Right renal cortex interstitium (tissue), 3 donors: Measurements from ENCODE around the gene IGF1R. TPM values are rescaled to one million over a fixed set of nuclear protein-coding genes. Genes with fewer than 3 reads are reported as not detected.

Source experiments
- DNase-seq, 3 donors: peaks; one replicate each; pipeline ENCODE4 v3.0.0-alpha.2; 2013; ENCODE audit warnings: low read depth in 3 of 3, low spot score in 2 of 3
- polyA plus RNA-seq, 3 donors: library from polyadenylated mRNA; unstranded; fragments of 120-200 nt; gene quantifications; one replicate each; pipeline ENCODE4 v1.2.1, GENCODE V29; 2013; ENCODE audit not compliant: insufficient read length in 3 of 3

Gene IGF1R
- polyA plus RNA-seq, 3 donors, result 41.7 to 48.8 (median 44.0) TPM

DNA sequence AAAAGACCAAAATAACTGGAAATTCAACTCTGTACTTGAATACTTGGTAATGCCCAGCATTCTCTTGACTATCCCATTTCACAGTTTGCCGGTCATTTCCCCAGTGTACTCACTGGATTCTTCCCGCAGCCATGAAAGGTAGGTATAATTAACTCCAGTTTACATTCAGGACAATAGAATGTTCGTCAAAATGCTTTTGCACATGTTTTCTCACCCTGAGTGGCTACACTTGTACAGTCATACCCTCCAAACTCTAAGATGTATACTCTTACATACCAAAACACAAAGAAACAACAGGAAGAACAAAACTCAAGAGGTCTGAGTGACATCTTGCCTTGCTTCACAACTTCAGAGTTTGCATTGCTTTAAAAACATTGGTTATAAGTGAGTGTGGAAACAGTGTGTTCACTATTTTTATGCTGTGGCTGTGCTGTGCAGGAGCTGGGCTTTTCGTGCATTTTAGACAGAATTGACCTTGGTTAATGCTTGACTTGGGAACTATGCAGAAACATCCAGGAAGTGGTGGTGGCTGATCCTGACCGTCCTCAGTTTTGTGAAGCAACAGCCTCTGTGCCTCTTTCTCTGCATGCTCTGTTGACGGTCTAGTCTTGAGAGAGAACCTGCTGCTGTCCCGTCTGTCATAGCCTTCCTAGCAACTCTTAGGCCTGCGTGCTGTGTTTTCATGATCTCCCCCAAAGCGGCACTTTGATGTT is 90.5 kb downstream of the IGF1R start:
- no peak for DNase-seq

DNA sequence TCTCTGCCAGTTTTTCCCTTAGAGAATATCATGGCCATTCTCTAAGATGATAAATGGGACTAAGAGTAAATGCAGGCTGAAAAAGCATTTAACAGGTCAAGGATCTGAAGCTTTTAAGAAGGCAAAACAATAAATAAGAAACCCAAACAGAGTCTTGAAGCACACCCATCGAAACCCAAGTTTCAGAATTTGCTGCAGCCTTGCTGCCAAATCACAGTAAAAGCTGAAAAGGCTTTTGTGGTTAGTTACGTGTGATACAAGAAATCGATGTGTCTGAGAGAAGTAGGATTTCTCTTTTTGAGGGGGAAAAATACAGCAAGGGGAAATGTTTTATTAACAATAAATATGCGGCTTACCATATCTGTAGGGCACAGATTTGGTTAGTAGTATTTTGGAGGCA is 92.0 kb downstream of the IGF1R start:
- DNase-seq, result no peak

DNA sequence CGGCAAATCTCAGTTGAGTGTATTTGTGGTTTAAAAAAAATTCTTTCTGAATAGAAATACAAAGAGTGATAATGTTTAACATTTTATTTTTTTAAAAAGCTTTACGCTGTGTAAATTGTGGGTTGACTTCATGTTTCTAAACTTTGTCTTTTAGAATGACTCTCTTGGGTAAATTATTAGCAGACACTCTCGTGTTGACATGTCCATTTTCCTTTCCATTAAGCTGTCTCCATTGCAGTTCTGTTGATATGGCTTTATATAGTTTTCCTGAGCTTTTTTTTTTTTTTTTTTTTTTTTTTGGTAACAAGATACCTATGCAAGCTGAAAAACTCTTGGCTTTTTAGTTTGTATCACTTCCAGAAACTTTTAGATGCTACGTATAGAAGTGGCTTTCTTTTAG is 92.6 kb downstream of the IGF1R start:
- no peak for DNase-seq

DNA sequence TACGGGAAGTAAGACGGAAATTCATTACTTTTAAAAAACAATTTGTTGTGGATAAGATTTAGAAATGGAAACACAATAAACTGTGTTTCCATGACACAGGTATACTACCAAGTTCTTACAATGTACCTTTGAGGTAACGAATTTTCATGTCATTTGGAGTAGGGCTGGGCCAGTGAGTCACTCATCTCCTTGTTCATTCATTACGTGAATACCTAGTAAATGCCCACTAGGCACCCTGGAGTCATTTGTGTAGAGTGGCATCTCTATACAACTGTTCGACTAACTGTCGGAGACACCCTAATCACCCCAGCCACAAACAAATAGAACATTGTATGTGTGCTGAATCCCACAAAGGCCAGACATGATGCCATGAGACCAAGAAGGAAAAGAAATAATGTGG is 94.8 kb downstream of the IGF1R start:
- DNase-seq, result no peak

DNA sequence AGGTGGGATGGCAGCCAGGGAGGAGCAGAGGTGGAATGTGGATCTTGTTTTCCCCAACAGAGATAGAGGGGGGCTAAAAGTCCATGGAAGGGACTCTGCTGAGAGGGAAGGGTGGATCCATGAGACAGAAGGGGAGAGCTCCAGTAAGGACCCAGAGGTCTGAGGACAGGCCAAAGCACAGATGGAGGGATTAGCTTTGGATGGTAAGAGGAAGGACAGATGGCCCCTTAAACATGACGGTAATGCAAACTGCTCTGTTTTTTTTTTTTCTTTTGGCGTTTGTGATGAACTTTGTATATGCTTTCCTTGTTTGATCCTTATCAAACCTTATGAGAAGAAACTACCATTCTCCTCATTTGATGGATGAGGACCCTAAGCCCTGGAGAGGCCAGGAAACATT is 96.2 kb downstream of the IGF1R start:
- DNase-seq, result no peak

DNA sequence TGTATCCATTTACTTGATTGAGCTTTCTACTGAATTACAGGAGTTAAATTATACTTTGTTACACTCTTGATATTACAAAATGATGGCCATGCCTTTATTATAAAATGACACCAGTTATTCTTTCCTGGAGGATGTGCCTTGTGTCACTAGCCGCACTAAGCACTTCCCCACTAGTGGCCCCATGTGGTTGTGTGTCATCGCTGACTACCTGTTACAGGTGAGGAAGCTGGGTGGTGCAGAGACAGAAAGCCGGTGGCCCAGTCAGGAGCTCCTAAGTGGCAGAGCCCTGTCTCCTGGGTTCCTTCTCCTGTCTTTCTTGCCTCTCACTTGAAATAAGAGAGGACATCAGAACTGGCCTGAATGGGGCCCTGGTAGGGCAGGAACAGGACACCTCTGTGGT is 96.8 kb downstream of the IGF1R start:
- DNase-seq, result no peak

DNA sequence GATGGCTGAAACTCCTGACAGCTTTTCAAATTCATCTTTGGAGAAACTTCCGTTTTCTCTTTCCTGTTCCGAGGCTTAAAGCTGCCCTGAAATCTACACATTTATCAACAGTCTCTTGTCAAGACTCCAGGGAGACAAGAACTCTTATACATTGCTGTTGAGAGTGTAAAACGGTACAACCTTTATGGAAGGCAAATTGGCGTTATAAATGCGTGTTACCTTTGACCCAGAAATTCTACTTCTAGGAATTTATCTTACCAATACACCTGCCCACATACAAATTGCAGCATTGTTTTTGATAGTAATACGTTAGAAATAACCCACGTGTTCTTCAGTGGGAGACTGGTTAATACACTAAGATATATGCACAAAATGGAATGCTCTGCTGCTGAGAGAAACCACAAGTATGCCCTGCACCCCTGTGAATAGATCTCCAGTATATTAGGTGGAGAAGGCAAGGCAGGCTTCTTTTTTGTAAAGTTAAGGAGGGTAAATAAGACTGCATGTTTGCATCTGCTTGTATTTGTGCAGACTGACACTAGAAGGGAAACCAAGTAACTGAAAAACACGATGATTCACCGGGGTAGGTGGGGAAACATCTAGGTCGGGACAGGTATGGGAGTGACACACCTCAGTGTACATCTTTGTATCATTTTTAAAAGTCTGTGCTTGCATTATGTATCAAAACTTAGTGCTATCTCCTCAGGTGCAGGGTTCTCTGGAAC is 97.5 kb downstream of the IGF1R start:
- DNase-seq, result no peak

DNA sequence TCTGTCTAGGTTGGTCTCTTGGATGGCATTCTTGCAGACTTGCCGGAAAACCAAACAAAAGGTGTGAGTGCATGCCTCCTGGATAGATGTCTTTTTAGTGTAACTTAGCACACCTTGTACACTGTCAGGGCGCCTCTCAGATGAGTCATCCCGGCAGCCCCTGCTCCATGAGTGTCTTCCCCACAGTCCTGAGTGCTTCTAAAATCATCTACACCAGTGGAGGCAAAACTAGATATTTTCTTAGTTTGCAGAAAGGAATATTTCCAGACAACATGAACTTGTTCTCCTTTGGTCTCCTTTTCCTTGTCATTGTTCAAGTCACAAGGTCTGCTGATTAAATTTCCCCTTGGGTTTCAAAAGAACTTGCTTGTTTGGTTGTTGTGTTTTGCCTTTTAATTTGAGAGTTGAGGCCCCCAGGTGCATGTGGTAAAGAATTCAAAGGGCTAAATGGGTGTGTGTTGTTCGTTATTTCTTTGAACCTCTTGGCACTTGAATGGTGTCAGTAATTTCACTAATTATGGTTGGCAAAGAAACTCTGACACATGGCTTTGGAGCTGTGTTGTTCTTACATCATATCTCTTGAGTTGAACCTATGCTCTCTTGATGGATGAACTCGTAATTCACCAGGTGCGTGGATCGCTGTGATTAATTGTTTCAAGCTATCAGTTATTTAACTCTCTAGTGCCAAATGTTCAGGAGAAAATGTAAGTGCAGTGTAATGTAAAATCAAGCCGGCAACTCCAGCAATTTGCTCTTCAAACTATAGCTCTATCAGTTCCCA is 98.2 kb downstream of the IGF1R start:
- no peak for DNase-seq

DNA sequence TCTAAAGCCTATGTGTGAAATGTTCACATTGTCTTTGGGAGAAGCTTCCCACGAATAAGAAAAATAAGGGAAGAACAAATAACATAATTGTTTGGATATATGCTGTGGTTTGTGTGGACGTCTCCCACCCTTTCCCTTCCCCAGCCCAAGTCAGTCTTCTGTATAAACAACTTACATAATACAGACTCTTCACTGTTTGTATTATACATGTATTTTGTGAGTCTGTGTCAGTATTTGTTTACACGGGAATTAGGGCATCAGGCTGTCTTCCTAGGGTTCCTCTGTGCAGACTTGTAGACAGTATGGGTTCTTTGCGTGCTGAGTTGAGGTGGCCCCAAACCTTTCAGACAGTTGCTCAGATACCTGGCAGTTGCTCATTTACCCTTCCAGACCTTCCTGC is 103.4 kb downstream of the IGF1R start:
- DNase-seq, result no peak

DNA sequence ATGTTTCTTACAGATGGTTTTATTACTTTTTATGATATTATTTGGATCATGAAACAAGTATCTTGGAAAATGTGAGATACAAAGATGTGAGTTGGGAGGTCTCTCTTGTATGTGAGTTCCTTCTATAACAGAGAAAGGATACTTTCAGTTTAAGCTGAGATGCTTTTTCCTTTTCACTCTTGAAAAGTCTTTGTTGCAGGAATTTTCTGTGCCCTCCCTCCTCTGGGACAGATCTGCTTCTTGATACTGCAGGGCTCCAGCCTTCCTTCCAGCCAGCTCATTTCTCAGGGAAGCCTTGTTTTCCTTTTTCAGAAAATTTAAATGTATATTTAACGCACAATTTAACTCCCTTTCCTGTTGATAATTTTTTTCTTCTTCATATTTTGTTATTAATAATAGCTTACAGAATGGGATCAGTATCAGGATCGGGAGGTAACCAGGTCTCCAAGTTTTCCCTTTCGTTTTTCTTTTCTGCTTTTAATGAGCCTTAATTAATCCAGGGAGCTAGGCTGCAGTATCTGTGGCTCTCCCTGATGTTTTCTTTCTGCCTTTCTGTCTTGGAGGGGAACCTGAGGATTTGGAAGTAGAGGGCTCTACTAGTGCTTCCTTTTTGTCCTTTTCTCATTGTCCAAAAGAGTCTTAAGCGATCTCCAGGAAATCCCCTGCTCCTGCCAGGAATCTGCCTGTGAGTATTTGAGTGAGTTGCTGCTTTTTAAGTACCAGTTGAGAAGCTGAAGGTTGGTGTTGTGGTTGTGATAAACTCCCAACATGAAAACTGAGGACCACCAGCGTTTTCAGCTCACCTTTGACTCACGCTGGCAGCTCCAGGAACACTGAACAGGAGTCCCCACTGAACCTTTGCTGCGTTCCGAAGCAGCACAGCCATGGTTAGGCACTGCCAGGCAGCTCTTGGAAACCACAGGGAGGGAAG is 105.7 kb downstream of the IGF1R start:
- DNase-seq, result no peak

DNA sequence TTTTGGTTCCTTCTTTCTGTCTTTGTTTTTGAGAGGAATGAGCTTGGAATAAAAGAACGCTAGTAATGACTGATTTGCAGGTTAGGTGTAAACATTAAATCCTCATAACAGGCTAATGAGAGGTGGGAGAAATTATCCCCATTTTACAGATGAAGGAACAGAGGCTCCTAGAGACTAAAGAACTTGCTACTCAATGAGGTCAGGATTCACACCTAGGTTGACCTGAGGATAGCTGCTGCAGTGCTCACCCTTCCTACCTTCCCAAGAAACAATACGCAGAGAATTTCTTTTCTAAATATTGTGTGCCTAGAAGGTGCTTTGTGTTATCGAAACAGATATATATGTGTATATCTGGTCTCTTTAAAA is 106.3 kb downstream of the IGF1R start:
- no peak for DNase-seq

DNA sequence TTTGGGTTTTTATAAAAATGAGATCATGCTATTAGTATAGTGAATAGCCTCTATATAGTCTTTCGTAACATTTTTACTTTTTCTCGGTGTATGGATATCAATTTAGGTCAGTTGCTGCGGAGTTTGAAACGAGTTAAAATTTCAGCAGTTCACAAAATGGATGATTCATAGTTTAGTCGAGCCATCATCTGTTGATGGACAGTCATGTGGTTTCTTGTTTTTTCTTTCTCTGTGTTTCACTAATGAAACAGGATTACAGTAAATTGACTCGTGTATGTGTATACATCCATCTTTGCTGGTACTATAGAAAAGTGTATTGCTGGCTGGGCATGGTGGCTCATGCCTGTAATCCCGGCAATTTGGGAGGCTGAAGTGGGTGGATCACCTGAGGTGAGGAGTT is 106.8 kb downstream of the IGF1R start:
- DNase-seq, result no peak

DNA sequence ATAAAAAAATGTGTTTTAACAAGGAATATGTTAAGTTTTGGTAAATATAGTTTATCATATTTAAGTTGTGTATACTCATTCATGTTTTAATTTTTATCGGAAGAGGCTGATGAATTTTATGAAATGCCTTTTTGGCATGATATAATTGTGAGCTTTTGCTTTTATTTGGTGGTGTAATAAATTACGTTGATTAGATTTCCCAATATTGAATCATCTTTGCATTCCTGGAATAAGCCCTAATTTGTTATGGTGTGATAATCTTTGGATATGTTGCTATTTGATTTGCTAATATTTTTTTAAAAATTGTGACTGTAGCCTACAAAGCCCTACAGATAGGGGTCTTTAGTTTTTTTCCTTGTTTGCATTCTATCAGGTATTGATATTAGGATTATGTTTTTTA is 107.4 kb downstream of the IGF1R start:
- DNase-seq, result no peak

DNA sequence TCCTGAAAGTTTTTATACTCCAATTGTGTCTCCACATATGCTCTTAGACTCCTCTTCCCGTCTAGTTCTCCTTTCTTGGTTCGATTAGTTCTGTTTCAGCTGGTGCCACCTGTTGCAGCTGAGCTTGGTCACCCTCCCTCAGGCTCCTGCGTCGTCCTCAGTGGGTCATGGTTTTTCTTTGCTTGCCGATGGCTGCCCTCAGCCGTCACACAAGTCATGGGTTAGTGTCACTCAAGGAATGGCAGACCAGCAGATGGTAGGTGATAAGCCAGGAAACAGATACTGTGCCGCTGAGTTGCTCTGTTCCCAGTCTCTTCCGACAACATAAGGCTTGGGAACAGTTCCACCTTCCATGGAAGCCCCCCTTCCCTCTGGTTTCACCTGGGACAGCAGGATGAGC is 109.9 kb downstream of the IGF1R start:
- no peak for DNase-seq

DNA sequence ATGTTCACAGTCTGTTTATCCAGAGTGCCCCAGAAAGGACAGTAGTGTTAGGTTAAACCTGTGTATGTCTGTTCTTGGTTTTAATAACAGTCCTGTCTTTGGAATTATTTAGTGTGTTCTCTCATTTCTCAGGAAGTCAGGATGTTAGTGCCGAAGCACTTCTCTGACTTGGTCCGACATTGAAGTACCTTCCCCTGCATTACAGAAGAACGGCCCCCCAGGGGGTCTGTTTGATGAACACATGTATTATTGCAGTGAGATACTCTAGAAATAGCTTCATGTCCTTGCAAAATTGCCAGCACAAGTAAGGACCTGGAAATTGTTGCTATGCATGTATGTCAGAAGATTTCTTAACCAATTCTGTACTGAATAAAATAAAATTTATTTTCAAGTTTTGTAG is 110.9 kb downstream of the IGF1R start:
- DNase-seq, result no peak

DNA sequence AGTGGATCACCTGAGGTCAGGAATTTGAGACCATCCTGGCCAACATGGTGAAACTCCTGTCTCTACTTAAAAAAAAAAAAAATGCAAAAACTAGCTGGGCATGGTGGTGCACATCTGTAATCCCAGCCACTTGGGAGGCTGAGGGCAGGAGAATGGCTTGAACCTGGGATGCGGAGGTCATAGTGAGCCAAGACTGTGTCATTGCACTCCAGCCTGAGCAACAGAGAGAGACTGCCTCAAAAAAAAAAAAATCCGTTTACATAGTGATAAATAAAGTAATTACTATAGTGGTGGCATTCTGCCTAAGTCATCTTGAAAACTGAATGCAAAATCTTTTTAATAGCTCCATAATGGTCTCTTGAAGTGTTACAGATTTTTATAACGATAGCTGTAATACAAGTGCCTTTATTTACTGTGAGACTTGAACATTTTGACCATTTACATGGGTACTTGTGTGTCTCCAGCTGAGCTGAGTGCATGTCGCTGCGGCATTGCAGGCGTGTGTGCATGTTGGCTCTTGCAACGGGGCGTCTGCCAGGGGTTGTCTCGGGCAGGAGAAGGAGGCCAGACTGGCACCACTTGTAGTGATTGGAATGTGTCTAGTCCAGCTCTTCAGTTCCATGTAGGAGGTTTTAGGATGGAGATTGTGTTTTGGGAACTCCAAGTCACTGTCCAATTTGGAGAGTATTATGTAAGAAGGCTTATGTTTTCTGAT is 111.9 kb downstream of the IGF1R start:
- DNase-seq, result no peak

DNA sequence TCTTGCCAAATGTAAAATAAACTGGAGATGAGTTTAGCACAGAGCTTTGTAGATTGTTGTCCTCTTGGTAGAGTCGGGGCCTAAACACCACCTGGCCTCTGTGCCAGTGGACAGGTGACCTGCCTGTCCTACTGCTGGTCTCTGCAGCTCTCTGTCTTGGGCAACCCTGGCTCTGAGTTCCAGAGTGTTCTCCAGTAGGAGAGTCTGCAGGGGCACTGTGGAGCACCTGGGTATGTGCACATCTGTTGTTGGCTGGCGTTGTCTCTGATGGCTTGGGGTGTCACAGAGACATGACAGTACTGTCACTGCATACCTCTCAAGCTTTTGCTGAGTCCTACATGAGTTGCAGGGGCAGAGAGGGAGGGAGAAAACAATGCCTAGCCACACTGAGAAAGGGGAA is 112.6 kb downstream of the IGF1R start:
- no peak for DNase-seq

DNA sequence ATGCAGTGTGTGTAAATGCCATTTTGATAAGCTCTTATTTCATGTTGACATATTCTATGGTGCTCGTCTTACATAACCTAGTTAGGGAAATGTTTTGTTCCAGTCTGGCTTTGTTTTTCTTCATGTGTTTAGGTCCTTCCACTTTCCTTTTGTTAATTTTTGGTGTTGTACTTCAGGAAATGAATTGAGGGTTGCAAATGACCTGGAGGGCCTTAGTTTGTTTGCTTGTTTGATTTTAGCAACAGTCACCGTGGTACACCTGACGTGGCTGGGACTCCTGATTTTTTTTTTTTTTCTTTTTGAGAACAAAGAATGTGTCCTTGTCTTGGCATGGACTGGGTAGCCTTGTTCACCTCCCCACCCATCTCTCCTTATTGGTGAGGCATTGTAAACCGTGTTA is 114.8 kb downstream of the IGF1R start:
- no peak for DNase-seq

DNA sequence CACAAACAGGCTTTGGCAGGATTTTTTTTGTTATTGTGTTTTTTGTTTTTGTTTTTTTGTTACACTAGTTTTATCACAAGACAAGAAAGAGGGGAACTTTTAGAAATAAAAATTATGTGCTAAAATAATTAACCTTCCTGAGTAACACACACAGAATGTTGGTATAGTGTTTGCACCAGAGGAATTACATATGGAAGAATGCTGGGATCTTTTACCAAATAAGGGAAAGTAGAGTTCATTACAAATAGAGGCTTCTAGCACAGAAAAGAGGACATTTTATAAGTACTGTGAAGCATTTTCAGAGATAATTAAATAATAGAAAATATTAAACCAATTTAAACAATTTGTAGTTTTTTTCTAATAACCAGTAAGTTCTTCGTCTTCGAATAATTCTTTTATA is 116.0 kb downstream of the IGF1R start:
- DNase-seq, result no peak

DNA sequence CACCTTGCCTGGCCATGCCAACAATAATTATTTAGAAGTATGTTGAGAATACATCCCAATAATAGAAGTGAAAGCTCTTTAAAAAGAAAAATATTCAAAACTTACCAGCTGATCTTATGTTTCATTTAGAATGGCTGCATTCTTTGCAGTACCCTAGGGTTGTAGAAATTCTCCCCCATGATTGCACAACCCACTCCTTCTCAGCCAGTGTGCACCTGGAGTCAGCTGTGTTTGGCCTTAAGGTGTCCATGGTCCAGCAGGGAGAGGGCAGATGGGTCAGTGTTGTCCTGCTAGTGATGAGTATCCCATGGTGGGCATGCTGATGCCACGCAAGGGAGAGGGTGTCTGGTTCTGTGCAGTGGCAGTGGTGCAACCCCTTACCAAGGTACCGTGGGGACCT is 117.3 kb downstream of the IGF1R start:
- DNase-seq, result no peak
